ENCODE measurements around the gene HDC.

HDC gene

DNA sequence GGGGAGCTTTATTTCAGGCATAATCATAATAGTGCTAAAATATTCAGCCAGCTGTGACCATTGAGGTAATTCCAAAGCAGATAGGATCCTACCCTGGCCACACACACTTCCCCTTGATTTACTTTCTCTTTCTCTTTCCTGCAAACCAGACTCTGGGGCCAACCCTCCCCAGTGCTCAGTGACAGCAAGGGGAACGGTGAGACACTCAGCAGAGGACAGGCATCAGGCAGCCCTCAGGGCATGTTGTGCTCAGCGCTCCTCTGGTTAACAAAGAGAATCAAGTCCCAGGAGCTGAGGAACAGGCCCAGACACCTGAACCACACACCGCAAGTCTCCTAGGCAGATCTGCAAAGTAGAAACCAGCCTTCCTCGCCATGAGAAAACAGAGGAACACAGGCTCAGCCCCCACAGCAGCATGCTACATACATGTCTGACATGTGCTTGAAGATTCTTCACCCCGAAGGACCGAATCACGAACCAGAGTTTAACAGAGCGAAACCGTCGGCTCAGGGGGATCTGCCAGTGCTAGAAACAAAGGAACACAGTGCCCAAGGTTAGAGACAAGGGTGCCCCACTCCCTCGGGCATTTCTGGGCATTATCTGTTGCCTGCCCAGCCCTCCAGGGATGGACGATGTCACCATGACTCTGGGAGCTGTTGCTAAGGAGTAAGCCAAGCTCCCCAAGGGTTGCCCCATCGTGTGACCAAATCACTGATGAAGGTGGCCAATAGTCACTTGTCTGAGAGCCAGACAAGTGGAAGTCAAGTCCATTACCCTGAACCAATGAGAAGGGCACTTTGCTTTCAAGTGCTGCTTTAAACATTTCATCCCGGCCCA, 17.5 kb downstream of the HDC start:
- TF ChIP-seq MAX (IDR thresholded peaks at IDR 0.05) (no peak), RAD21 (IDR thresholded peaks at IDR 0.05; ENCODE audit: low read depth) (no peak), EP300 (IDR thresholded peaks at IDR 0.05; ENCODE audit: borderline replicate concordance) (no peak), ZBTB7A (IDR thresholded peaks at IDR 0.05; ENCODE audit: low read depth) (no peak)

DNA sequence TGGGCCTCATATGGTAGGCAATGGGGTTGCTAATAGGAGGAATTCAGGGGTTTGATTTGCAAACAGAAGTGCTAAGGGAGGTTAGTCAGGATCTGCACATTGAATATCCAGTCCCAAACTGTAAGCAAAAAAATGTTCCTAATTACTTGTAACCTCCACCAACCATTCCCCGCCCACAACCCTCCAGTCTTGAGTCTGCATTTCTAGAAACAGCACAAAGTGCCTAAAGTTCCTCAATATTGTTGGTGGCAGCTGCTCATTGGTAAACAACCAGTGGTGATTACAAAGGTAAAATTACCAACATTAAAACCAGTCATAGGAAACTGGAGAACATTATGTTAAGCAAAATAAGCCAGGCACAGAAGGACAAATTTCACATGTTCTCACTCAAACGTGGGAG, 18.9 kb downstream of the HDC start:
- TF ChIP-seq, protein P1, sequence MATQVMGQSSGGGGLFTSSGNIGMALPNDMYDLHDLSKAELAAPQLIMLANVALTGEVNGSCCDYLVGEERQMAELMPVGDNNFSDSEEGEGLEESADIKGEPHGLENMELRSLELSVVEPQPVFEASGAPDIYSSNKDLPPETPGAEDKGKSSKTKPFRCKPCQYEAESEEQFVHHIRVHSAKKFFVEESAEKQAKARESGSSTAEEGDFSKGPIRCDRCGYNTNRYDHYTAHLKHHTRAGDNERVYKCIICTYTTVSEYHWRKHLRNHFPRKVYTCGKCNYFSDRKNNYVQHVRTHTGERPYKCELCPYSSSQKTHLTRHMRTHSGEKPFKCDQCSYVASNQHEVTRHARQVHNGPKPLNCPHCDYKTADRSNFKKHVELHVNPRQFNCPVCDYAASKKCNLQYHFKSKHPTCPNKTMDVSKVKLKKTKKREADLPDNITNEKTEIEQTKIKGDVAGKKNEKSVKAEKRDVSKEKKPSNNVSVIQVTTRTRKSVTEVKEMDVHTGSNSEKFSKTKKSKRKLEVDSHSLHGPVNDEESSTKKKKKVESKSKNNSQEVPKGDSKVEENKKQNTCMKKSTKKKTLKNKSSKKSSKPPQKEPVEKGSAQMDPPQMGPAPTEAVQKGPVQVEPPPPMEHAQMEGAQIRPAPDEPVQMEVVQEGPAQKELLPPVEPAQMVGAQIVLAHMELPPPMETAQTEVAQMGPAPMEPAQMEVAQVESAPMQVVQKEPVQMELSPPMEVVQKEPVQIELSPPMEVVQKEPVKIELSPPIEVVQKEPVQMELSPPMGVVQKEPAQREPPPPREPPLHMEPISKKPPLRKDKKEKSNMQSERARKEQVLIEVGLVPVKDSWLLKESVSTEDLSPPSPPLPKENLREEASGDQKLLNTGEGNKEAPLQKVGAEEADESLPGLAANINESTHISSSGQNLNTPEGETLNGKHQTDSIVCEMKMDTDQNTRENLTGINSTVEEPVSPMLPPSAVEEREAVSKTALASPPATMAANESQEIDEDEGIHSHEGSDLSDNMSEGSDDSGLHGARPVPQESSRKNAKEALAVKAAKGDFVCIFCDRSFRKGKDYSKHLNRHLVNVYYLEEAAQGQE (IDR thresholded peaks at IDR 0.05; ENCODE audit: low read depth) = no peak
- TF ChIP-seq MAX (IDR thresholded peaks at IDR 0.05) (no peak), ZBTB7A (IDR thresholded peaks at IDR 0.05; ENCODE audit: low read depth) (no peak), TEAD4 (IDR thresholded peaks at IDR 0.05) (no peak), CREB1 (IDR thresholded peaks at IDR 0.05; ENCODE audit: low read depth) (no peak), EP300 (IDR thresholded peaks at IDR 0.05; ENCODE audit: borderline replicate concordance) (no peak), YY1 (IDR thresholded peaks at IDR 0.05; ENCODE audit: low read depth) (no peak), TCF12 (IDR thresholded peaks at IDR 0.05; ENCODE audit: low read depth) (no peak), EGR1 (IDR thresholded peaks at IDR 0.05) (no peak), FOXM1 (IDR thresholded peaks at IDR 0.05; ENCODE audit: borderline replicate concordance, low read depth) (no peak), NFIC (IDR thresholded peaks at IDR 0.05) (no peak), CEBPB (IDR thresholded peaks at IDR 0.05) (no peak), RAD21 (IDR thresholded peaks at IDR 0.05; ENCODE audit: low read depth) (no peak)
- TF ChIP-seq, protein P2, sequence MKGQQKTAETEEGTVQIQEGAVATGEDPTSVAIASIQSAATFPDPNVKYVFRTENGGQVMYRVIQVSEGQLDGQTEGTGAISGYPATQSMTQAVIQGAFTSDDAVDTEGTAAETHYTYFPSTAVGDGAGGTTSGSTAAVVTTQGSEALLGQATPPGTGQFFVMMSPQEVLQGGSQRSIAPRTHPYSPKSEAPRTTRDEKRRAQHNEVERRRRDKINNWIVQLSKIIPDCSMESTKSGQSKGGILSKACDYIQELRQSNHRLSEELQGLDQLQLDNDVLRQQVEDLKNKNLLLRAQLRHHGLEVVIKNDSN (IDR thresholded peaks at IDR 0.05) = no peak

- TF ChIP-seq CREB1 (IDR thresholded peaks at IDR 0.05; ENCODE audit: low read depth) = no peak
- no peak for TF ChIP-seq TCF12 (IDR thresholded peaks at IDR 0.05; ENCODE audit: low read depth)
- TF ChIP-seq EP300 (IDR thresholded peaks at IDR 0.05; ENCODE audit: borderline replicate concordance) = no peak
- TF ChIP-seq MAX (IDR thresholded peaks at IDR 0.05) = no peak
- no peak for TF ChIP-seq ZBTB7A (IDR thresholded peaks at IDR 0.05; ENCODE audit: low read depth)
- TF ChIP-seq NFIC (IDR thresholded peaks at IDR 0.05) = no peak
- no peak for TF ChIP-seq FOXM1 (IDR thresholded peaks at IDR 0.05; ENCODE audit: borderline replicate concordance, low read depth)
- TF ChIP-seq EGR1 (IDR thresholded peaks at IDR 0.05) = no peak
- no peak for TF ChIP-seq YY1 (IDR thresholded peaks at IDR 0.05; ENCODE audit: low read depth)
- TF ChIP-seq TEAD4 (IDR thresholded peaks at IDR 0.05) = no peak
- no peak for TF ChIP-seq CEBPB (IDR thresholded peaks at IDR 0.05)
- no peak for TF ChIP-seq RAD21 (IDR thresholded peaks at IDR 0.05; ENCODE audit: low read depth)
Measured at GRCh38 chr15:50244959-50245624, 20.4 kb downstream of the HDC start.

GRCh38 chr15:50244153-50244552, 21.4 kb downstream of the HDC start:
- no peak for TF ChIP-seq EGR1 (IDR thresholded peaks at IDR 0.05)
- TF ChIP-seq CREB1 (IDR thresholded peaks at IDR 0.05; ENCODE audit: low read depth) = no peak
- TF ChIP-seq TAF1 (IDR thresholded peaks at IDR 0.05; ENCODE audit: low read depth) = no peak

DNA sequence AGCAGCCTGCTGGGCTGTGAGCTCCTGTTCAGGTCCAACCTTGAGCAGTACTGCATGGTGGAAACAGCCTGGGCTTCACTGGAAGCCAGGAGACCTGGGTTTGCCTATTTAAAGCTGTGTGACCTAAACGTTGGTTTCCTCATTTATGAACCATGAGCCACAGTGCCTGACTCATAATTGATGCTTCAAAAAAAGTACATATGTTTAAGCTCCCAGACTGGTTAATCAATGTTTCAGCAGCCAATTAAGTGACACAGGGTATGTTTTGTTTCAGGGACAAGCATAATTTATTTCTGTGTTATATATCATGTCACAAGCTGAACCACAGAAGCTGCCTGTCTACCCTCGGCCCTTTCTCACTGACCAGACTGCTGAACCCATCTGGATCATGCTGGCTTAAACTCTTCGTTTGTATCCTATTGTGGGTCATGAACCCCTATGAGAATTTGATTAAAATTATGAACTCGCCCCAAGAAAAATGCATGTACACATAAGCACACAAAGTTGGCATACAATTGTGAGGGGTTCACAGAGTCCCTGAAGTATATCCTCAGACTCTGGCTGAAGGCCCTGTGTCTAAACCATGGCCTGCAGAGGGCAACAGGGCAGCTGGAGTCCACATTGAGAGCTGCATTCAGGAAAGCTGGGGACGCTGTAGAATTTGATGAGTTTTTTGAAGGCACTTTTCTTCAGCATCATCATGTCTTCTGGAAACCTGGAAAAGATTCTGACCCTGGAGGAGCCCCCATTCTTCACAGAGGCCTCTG, 23.7 kb downstream of the HDC start:
- TF ChIP-seq CREB1 (IDR thresholded peaks at IDR 0.05; ENCODE audit: low read depth) (no peak), YY1 (IDR thresholded peaks at IDR 0.05; ENCODE audit: low read depth) (no peak), TCF12 (IDR thresholded peaks at IDR 0.05; ENCODE audit: low read depth) (no peak), NFIC (IDR thresholded peaks at IDR 0.05) (no peak), FOXM1 (IDR thresholded peaks at IDR 0.05; ENCODE audit: borderline replicate concordance, low read depth) (no peak), MAX (IDR thresholded peaks at IDR 0.05) (no peak), EP300 (IDR thresholded peaks at IDR 0.05; ENCODE audit: borderline replicate concordance) (no peak), EGR1 (IDR thresholded peaks at IDR 0.05) (no peak), TAF1 (IDR thresholded peaks at IDR 0.05; ENCODE audit: low read depth) (no peak), ZBTB7A (IDR thresholded peaks at IDR 0.05; ENCODE audit: low read depth) (no peak), CEBPB (IDR thresholded peaks at IDR 0.05) (no peak), RAD21 (IDR thresholded peaks at IDR 0.05; ENCODE audit: low read depth) (no peak), TEAD4 (IDR thresholded peaks at IDR 0.05) (no peak)
- TF ChIP-seq, protein P1 (IDR thresholded peaks at IDR 0.05; ENCODE audit: low read depth) = no peak
- TF ChIP-seq, protein P2 (IDR thresholded peaks at IDR 0.05) = no peak
